AG10803 (cell line): Measurements from ENCODE around the gene WAC.

Experiments
- DNase-seq: peaks from one replicate; pipeline ENCODE4 v3.0.0; 2010; ENCODE audit warnings: low read depth
- H3K4me3 ChIP-seq: 2 replicates; pipeline ENCODE4 v1.5.1; 2011; ENCODE audit warnings: mild to moderate bottlenecking, low read length, control low read depth
- TF ChIP-seq, protein P1 (sequence below): conservative IDR thresholded peaks from 2 replicates; pipeline ENCODE4 v1.5.1; 2011; ENCODE audit warnings: mild to moderate bottlenecking, low read length, control low read depth, inconsistent platforms

WAC gene

GRCh38 chr10:28548781-28549498 lies 16.0 kb downstream of the WAC start:
- no peak overlapping the region for H3K4me3 ChIP-seq
- TF ChIP-seq, protein P1, sequence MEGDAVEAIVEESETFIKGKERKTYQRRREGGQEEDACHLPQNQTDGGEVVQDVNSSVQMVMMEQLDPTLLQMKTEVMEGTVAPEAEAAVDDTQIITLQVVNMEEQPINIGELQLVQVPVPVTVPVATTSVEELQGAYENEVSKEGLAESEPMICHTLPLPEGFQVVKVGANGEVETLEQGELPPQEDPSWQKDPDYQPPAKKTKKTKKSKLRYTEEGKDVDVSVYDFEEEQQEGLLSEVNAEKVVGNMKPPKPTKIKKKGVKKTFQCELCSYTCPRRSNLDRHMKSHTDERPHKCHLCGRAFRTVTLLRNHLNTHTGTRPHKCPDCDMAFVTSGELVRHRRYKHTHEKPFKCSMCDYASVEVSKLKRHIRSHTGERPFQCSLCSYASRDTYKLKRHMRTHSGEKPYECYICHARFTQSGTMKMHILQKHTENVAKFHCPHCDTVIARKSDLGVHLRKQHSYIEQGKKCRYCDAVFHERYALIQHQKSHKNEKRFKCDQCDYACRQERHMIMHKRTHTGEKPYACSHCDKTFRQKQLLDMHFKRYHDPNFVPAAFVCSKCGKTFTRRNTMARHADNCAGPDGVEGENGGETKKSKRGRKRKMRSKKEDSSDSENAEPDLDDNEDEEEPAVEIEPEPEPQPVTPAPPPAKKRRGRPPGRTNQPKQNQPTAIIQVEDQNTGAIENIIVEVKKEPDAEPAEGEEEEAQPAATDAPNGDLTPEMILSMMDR, result no peak
- no peak for DNase-seq

GRCh38 chr10:28551086-28551485 lies 18.2 kb downstream of the WAC start:
- DNase-seq, result no peak
- no peak overlapping the region for H3K4me3 ChIP-seq
- TF ChIP-seq, protein P1, result no peak

DNA sequence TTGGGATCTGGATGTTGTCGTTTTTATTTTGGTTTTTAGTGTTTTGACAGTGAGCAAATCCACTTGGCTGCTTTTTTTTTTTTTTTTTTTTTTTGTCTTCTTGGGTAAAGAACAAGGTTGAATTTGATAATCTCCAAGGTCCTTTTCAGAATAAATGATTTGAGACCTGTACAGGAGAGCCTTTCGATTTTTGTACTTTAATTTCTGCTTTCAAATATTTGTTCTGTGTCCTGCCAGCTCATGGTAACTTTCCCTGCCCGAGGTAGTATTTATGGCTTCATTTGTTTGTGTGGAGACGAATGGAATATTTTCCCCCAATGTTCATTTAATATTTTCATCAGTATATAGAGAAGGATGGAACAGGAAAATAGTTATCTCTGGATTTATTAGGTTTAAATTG lies 19.9 kb downstream of the WAC start:
- TF ChIP-seq, protein P1, result no peak
- no peak for DNase-seq
- no peak overlapping the region for H3K4me3 ChIP-seq

- DNase-seq, result no peak
- TF ChIP-seq, protein P1, result no peak
These were observed 21.1 kb downstream of the WAC start for GRCh38 chr10:28554009-28554408.

DNA sequence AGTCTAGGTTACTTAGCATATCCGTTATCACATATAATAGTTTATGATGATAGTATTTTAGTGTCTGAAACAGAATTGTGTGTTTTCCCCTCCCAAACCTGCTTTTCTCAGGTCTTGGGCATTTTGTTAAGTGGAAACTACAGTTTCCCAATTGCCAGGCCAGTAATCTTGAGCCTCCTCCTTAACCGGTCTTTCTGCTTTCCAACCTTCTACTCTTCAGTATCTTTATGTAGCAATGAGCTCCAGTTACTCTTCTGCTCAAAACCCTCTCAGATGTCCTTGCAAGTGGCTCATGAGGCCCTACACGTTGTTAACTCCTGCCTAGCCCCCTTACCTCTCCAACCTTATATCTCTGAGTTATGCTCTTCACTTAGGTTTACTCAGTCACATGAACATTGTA lies 22.0 kb downstream of the WAC start:
- H3K4me3 ChIP-seq, result no peak overlapping the region
- TF ChIP-seq, protein P1, result no peak
- DNase-seq, result no peak

More at GRCh38 chr10:28554009-28554408, 21.1 kb downstream of the WAC start:
- H3K4me3 ChIP-seq, result no peak overlapping the region

DNA sequence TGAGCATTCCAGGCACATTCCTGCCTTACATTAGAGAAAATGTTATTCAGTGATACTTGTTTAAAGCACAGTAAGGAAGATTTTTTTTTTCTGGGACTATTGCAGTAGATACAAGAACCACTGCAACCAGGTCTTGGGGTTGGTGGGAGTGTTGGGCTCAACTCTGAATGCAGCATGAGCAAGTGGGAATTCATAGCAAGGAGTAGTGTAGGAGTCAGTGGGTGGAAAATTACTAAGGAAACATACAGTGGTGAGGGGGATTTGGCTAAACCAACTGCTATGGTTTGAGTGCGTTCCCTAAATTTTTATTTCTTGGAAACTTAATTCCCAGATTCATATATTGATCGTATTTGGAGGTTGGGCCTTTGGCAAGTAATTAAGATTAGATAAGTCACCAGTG lies 22.4 kb downstream of the WAC start:
- TF ChIP-seq, protein P1, result no peak
- DNase-seq, result no peak
- no peak overlapping the region for H3K4me3 ChIP-seq

DNA sequence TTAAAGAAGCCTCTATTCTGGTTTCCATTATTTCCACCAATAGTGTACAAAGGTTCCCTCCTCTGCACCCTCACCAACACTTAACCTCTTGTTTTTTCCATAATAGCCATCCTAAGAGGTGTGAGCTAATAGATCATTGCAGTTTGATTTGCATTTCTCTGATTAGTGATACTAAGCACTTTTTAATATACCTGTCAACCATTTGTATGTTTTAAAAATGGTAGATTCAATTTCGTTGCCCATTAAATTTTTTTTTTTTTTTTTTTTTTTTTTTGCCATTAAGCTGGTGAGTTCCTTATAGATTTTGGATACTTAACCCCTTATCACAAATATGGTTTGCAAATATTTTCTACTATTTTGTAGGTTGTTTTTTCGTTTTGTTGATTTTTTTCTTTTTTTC lies 23.2 kb downstream of the WAC start:
- no peak for DNase-seq
- TF ChIP-seq, protein P1, result no peak
- H3K4me3 ChIP-seq, result no peak overlapping the region
